Measurements from ENCODE around the gene DACT3. TPM values are rescaled to one million over a fixed set of nuclear protein-coding genes. Genes with fewer than 3 reads are reported as not detected.

The DACT3 gene
- total RNA-seq, 1 experiment from 2014 or later, result 1.9 TPM

- H3F3A ChIP-seq (ENCODE audit: low read length, unreplicated experiment), result no peaks in the 10 kb centered on the region
- CTCF ChIA-PET, result no interaction called here
- no TSS peak for BruUV-seq (replicated peaks)
- ATAC-seq (no peak), DNase-seq (no peak)
- no peaks in the 10 kb centered on the region for H3K9me2 ChIP-seq (replicated peaks; ENCODE audit: low read length)
- no peaks in the 10 kb centered on the region for H3K36me3 ChIP-seq (ENCODE audit: low read depth, low read length)
- no peak overlapping the region for H3K4me2 ChIP-seq (ENCODE audit: low read length)
- POLR2A ChIA-PET (ENCODE audit: unreplicated experiment), result no interaction called here
- no peak overlapping the region for H3K4me3 ChIP-seq (ENCODE audit: low read length)
- no peak overlapping the region for H2AFZ ChIP-seq (ENCODE audit: low read length)
- H3K27ac ChIP-seq (ENCODE audit: low read length), result no peak overlapping the region
- no peak for TF ChIP-seq EZH2 (IDR thresholded peaks at IDR 0.05; ENCODE audit: low read length, unreplicated experiment)
- TF ChIP-seq CTCF (conservative IDR thresholded peaks at IDR 0.05; ENCODE audit: low read depth, low read length), result no peak
- no peak for TF ChIP-seq EZH2phosphoT487 (IDR thresholded peaks at IDR 0.05; ENCODE audit: borderline replicate concordance, low read length)
- intact Hi-C loops (cut with micrococcal nuclease), result no loop called here
- H3K4me1 ChIP-seq (ENCODE audit: insufficient read depth, low read length), result no peaks in the 10 kb centered on the region
- H4K20me1 ChIP-seq (ENCODE audit: low read length), result no peaks in the 10 kb centered on the region
- H3K9ac ChIP-seq (ENCODE audit: low read length), result no peak overlapping the region
- H3K27me3 ChIP-seq (ENCODE audit: low read length), result no peaks in the 10 kb centered on the region
- H3K9me3 ChIP-seq (ENCODE audit: low read length), result no peaks in the 10 kb centered on the region
- no peaks in the 10 kb centered on the region for H3K79me2 ChIP-seq (ENCODE audit: low read length)
Measured at GRCh38 chr19:46623915-46624502, 37.0 kb downstream of the DACT3 start.

DNA sequence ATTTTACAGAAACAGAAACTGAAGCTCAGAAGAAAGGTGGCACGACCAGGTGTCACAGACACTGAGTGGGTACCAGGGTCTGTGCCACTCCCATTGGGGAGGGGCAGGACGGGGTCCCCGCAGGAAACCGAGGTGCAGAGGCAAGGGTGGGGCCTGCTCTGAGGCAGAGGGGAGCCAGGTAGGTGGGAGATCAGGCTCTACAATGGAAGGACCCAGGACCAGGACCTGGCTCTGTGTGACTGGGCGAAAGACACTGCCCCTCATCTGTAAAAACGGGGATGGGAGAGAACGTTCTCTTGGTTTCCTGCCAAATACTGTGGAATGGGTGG is 38.9 kb downstream of the DACT3 start:
- H3K27ac ChIP-seq (ENCODE audit: low read length), result no peak overlapping the region
- no peak for TF ChIP-seq EZH2 (IDR thresholded peaks at IDR 0.05; ENCODE audit: low read length, unreplicated experiment)
- TF ChIP-seq EZH2phosphoT487 (IDR thresholded peaks at IDR 0.05; ENCODE audit: borderline replicate concordance, low read length), result no peak
- no peak for TF ChIP-seq CTCF (conservative IDR thresholded peaks at IDR 0.05; ENCODE audit: low read depth, low read length)
- no TSS peak for BruUV-seq (replicated peaks)

DNA sequence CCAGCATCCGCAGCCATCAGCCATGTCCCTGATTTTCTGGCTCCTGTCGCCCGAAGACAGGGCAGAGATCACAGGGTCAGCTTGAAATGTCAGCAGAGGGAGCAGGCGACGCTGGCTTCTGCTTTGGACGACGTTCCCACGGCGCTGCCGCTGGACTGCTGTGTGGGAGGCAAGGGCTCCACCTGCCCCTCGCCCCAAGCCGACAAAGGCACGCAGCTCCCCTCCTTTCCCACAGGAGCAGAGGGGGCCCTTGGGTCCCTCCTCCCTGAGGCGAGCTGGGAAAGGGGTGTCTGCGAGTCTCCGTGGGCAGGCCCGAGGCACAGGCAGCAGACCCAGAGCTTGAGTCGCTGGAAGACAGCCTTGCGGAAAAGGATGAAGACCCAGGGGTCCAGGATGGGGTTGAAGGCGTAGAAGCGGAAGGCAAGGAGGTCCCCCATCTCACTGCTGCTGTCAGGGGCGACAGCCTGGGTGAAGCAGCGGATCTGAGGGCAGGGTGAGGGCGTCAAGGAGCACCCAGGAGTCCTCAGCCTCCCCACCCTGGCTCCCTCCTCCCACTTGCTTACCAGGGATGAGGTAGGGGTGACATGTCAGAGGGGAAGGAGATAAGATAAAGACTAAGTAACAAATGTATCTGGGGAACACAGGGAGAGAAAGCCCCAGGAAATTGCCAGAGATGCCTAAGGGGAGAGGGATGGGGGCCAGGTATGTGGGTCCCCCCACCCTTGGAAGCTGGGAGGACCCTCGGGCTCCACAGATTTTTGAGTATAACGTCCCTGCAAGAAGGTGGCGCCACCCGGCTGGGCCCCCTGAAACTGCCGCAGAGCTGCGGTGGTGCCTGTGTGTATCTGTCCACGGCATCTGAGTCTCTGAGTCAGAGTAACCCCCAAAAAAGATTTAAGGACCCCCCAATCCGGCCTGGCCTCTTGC is 39.5 kb downstream of the DACT3 start:
- POLR2A ChIA-PET (ENCODE audit: unreplicated experiment), result no interaction called here
- no peak overlapping the region for H3K9ac ChIP-seq (ENCODE audit: low read length)
- H3K4me2 ChIP-seq (ENCODE audit: low read length), result no peak overlapping the region
- intact Hi-C loops (cut with micrococcal nuclease), result no loop called here
- CTCF ChIA-PET, result no interaction called here
- H3K9me2 ChIP-seq (replicated peaks; ENCODE audit: low read length), result no peaks in the 10 kb centered on the region
- no peaks in the 10 kb centered on the region for H3K79me2 ChIP-seq (ENCODE audit: low read length)
- no peak for ATAC-seq
- no peaks in the 10 kb centered on the region for H3F3A ChIP-seq (ENCODE audit: low read length, unreplicated experiment)
- H3K36me3 ChIP-seq (ENCODE audit: low read depth, low read length), result no peaks in the 10 kb centered on the region
- H3K9me3 ChIP-seq (ENCODE audit: low read length), result no peaks in the 10 kb centered on the region
- no peak overlapping the region for H3K4me3 ChIP-seq (ENCODE audit: low read length)
- H3K27me3 ChIP-seq (ENCODE audit: low read length), result no peaks in the 10 kb centered on the region
- DNase-seq, result no peak
- no peak overlapping the region for H3K27ac ChIP-seq (ENCODE audit: low read length)
- H2AFZ ChIP-seq (ENCODE audit: low read length), result no peak overlapping the region
- no peak for TF ChIP-seq EZH2 (IDR thresholded peaks at IDR 0.05; ENCODE audit: low read length, unreplicated experiment)
- TF ChIP-seq CTCF (conservative IDR thresholded peaks at IDR 0.05; ENCODE audit: low read depth, low read length), result no peak
- no peak for TF ChIP-seq EZH2phosphoT487 (IDR thresholded peaks at IDR 0.05; ENCODE audit: borderline replicate concordance, low read length)
- H3K4me1 ChIP-seq (ENCODE audit: insufficient read depth, low read length), result no peaks in the 10 kb centered on the region
- no peaks in the 10 kb centered on the region for H4K20me1 ChIP-seq (ENCODE audit: low read length)
- BruUV-seq (replicated peaks), result no TSS peak

More for the DNA sequence above, 38.9 kb downstream of the DACT3 start:
- Histone ChIP-seq H3K36me3 (ENCODE audit: low read depth, low read length) (no peaks in the 10 kb centered on the region), H3K27me3 (ENCODE audit: low read length) (no peaks in the 10 kb centered on the region), H3K4me1 (ENCODE audit: insufficient read depth, low read length) (no peaks in the 10 kb centered on the region), H3F3A (ENCODE audit: low read length, unreplicated experiment) (no peaks in the 10 kb centered on the region), H3K4me2 (ENCODE audit: low read length) (no peak overlapping the region), H3K79me2 (ENCODE audit: low read length) (no peaks in the 10 kb centered on the region), H3K4me3 (ENCODE audit: low read length) (no peak overlapping the region), H3K9ac (ENCODE audit: low read length) (no peak overlapping the region), H3K9me2 (replicated peaks; ENCODE audit: low read length) (no peaks in the 10 kb centered on the region), H3K9me3 (ENCODE audit: low read length) (no peaks in the 10 kb centered on the region), H2AFZ (ENCODE audit: low read length) (no peak overlapping the region), H4K20me1 (ENCODE audit: low read length) (no peaks in the 10 kb centered on the region)
- intact Hi-C loops (cut with micrococcal nuclease), result no loop called here
- no peak for DNase-seq
- ChIA-PET POLR2A (ENCODE audit: unreplicated experiment) (no interaction called here), CTCF (no interaction called here)
- no peak for ATAC-seq
